ENCODE measurements around the gene PIGM.

Gene PIGM

GRCh38 chr1:159978107-159978398 is 53.7 kb downstream of the PIGM start:
- no peak for TF ChIP-seq CTCF (IDR thresholded peaks at IDR 0.05; ENCODE audit: insufficient read depth, low read depth, low read length, missing control alignments)
- no peak for DNase-seq (ENCODE audit: low read depth)
- H3K4me3 ChIP-seq (ENCODE audit: low read depth, low read length) = no peak overlapping the region

- DNase-seq (ENCODE audit: low read depth) = no peak
- TF ChIP-seq CTCF (IDR thresholded peaks at IDR 0.05; ENCODE audit: insufficient read depth, low read depth, low read length, missing control alignments) = no peak
- H3K4me3 ChIP-seq (ENCODE audit: low read depth, low read length) = no peak overlapping the region
Measured at GRCh38 chr1:159977364-159978106, 54.3 kb downstream of the PIGM start.
